Fibroblast of skin of left quadriceps (primary cell): Measurements from ENCODE around the gene MIER2.

ENCODE experiments used
- DNase-seq, 2 experiments: peaks; one replicate each; pipeline ENCODE4 v3.0.0-alpha.2; 2013; ENCODE audit warnings: low read depth in 2 of 2

Gene MIER2

DNA sequence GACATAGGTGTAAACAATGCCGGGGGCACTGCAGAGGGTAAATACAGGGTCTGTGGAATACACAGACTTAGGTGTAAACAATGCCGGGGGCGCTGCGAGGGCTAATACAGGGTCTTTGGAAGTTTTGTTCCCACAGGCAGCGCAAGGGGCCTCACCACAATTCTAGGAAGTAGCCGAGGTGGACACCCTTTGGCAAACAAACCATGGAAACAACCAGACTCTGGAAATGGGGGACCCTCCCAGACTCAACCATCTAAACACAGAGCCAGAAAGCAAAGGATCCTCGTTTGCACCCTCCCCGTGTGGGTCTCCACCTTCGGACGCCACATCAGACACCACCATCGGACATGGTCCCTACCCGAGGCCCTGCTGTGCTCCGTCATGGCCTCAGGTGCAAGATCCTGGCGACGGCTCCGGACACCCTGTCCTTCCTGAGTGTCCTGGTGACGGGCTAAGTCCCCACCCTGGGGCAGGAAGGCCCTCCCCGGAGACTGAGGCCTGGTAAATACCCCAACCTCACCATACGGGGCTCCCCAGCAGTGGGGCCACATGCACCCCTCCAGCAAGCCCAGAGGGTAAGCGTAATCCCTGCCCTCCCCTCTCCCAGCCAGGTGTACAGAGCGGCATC, 36.7 kb downstream of the MIER2 start:
- no peak for DNase-seq

DNA sequence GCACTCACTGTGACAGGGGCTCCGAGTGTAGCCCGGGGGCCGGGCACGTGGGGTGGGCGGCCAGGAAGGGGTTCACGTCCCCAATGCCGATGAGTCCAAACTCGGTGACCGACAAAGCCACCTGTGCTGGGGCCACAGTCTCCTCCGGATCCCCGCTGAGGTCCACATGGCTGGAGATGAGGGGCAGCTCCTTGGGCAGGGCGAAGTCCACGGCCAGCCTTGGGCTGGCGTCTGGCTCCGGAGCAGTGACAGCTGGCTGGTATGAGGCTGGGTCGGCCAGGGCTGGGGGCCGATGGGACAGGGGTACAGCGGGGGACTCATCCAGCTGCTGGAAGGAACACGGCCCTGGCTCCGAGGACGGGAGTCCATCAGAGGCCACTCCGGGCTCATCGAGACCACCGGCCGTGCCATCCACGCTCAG, 37.5 kb downstream of the MIER2 start:
- no peak for DNase-seq

DNA sequence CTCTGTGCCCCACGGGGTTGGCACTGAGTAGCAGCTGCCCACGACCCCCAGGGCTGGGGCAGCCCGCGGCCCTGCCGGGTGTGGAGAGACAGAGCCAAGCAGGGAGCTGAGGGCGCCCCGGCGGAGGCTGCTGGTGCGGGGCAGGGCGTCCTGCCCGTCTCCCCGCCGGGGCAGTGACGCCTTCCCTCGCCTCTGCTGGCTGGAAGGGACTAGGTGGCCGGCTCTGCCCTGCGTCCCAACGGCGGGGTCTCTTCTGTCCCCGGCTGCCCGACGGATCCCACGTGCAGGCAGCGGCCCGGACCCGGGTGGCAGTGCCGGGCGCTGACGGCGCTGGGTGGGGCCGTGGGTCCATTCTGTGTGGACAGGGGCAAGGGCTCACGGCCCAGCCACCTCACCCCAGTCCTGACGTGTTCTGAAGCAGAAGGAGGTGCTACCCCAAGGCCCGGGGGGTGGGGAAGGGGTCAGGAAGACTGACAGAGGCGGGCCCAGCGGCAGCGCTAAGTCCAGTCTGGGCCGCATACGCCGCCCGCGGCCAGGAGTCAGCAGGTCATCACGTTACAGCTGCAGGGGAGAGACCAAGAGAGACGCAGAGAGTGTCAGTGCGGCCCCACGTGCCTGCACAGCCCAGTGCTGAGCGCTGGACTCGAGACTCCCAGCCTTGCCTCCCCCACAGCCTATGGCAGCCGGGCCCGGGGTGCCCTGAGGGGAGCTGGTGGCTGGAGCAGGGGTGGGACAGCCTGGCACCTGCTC, 38.3 kb downstream of the MIER2 start:
- no peak for DNase-seq

DNA sequence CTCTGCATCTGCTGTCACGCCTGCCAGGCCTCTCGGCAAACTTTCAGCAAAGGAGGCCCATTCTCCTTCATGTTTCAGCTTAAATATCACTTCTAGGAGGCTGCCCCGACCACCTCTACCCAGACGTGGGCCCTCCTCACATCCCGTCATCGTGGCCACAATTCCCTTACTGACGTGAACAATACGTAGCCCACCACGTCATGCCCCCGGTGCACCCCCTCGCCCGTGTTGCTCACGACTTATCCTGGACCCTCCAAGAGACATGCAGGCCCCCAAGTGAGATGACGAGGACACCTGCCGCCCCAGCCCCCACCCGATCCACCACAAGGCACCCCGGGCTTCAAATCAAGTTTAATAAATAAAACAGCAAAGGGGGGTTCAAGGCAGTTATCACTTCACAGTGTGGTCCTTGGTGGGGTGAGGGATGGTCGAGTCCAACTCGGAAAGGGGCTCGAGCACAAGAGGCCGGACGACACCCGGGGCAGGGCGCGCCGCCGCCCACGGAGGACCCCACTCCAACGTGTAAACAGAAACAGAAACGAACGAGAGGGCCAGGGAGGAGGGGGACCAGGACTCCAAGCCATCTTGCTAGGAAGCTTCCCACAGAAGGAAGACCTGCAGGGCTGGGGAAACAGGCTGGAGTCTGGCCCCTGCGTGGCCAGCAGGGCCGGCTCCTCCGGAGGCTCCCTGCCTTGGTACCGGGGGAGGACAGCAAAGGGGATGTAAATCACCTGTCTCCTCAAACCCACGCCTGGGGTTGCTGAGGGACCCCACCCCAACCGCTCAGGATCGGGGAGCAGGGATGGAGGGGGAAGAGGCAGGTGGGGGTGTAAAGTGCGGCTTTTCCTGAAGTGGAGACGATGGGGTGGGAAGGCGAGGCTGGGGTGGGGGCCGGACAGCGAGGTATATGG, 39.1 kb downstream of the MIER2 start:
- DNase-seq = no peak

DNA sequence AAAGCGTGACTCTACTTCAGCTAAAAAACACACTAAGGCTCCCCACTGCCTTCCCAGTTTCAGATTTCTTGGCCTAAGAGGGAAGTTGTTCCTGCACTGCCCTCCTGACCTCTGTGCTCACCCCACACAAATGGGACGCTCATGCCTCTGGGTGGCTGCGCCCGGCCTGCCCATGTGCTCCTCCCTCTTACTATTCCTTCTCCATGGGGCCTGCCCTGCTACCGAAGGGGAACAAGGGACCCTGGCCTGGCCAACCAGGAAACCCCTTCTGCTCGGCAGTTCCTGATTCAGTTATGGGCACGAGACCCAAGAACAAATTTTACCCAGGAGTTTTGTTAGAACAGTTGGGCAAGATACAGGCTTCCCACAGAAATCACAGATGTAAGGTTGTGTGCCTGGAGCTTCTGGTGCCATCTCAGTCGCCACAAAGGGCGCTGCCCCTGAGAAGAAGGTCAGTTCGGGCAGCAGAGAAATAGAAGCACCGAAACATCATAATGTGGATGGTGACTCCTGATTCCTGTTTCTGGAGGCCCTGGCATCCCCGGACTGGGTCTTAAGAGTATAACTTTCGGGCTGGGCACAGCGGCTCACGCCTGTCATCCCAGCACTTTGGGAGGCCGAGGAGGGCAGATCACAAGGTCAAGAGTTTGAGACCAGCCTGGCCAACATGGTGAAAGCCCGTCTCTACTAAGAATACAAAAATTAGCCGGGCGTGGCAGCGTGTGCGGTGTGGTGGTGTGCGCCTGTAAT, 47.9 kb downstream of the MIER2 start:
- no peak for DNase-seq

DNA sequence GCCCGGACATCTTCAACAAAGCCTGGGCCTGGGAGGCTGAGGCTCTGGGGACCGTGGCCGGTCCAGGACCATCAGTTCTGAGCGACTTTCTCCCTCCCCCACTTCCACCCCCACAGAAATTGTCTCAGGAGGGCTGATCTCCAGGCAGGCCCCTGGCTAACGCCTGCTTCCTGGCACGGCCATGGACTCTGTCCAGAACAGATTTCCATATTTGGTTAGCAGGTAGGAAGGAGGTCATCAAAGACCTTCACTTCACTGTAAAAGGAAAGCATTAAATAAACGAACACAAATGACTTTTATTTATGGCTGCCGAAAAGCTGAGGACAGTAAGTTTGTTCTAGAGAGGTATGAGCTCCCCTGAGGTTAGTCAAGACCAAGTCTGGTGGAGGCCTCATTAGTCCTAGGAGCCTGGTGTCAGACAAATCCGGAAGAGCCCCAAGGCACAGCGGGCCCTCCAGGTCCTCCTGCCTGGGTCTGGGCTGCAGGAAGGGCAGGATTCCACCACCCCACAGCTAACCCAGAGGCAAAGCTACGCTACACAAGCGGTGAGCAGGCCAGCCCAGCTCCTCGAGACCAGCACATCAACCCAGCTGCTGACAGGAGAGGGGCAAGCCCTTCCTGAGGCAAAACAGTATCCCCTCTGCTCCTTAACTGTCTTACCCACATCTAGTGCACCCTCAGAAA, 48.8 kb downstream of the MIER2 start:
- DNase-seq = no peak

DNA sequence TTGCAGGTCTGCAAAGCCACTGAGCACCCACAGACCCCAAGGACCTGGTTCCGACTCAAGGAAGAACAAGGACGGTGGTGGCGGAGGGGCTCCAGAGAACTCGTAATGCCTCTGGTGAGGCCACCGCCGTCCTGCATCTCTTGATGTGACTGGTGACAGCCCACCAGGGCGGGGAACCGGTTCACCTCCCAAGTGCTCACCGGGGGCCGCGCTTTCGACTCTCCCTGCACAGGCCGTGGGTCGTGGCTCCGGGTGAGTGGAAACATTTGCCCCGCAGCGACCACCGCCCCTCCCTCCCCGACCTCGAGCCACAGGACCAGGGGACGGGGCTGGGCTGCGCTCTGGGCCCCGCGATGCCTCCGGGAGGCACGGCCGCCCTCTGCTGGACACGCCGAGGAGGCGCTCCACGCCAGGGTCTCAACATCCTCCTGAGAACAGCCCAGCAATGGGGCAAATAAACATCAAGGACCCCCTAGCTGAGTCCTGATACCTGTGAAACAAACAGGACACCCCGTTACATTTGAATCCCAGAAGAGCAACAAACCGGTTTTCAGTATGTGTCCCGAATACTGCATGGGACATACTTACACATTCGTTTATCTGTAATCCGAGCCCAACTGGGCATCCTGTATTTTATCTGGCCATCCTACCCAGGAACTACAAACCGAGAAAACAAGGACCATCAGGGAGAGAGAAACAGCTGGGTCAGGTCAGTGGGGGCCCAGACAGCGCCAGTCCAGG, 49.5 kb downstream of the MIER2 start:
- DNase-seq = no peak

DNA sequence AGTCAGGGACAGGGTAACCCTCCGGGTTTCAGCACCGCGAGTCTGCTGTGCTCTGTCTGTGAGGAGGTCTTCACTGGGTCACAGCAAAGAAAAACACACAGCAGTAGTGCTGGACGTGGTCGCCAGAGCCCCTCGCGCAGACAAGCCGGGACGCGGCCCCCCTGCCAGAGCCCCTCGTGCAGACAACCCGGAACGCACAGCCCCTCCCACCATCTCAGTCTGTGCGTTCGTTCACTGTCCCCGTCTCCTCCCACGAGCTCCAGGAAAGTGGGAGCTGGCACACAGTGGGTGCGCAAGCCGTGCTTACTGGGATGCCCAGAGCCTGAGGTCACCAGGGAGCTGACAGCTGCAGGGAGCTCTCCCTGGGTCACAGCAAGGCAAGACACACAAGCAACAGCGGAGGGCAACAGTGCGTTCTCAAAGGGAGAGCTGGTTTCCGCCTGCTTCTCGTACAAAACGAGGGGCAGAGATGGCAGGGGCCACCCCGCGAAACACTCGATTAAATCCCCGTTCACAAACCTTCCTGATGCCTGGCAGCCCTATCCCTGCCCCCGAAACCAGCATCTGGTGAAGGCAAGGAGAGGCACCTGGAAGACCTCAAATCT, 50.2 kb downstream of the MIER2 start:
- DNase-seq = no peak

DNA sequence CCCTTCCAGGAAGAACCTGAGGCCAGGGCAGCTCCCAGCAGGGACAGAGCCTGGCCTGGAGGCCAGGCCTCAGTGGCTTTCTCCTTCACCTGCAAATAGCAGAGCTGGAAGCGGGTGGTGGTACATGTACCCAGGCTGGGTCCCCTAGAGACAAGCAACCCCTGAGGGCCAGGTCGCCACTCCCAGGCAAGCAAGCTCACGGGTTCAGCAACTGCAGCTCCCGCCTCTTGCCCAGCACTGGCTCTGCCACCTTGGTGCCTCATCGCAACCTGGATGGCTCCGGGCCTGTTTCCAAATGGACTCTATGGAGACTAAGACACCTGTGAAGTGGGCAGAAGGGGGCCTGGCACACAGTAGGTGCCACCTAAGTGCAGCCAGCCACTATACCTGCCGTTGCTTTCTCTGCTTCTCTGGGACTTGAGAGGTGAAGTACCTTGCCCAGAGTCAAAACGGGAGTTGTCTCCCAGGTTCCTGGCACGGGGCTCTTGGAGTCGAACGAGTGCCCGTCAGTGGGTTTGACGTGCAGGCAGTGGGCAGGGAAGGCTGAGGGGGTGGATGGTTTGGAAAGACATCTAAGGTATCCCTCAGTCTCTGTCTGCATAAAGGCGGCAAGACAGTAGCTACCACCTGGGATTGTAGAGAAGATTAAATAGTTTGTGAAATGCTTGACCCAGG, 51.0 kb downstream of the MIER2 start:
- DNase-seq = no peak

DNA sequence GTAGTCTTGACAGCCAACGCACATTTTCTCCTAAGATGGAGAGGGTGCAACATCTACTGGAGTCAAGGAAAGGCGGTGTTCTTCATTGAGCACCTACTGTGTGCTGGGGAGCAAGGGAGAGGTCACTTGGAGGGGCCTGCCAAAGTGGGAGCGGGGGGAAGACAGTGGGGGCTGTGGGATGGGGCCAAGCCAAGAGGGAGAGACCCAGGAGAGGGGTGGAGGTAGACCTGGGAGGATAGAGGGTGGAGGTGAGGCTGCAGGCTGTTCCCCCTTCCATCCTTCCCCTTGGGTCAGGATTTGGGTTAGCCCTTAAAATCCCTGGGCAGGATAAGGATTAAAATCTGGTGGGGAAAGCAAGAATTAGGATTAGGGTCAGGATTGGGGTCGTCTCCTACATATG, 51.6 kb downstream of the MIER2 start:
- DNase-seq = no peak

DNA sequence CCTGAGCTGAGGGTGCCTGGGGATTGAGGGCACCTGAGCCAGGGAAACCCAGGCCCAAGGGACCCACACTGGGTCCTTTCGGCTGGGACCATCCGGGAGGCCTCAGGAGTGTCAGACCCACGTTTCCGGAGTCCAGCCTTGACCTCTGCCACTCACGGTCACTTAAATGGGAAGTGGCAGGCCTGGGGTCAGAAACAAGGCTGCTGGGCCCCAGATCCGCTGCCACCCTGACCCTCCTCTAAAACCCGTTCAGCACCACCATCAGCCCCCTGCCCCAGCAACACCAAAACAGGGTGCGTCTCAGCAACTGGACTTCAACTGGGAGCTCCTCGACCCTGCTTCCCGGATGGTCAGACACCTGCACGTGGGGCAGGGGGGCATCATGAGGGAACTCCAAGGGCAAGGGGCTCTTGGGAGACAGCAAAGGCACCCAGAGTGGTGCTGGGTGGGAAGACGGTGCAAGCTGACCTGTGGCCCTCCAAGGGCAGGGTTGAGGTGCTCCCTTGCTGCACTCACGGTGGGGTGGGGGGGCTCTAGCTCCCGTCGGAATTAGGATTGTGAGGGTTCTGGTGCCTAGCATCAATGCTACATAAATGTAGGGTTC, 52.2 kb downstream of the MIER2 start:
- DNase-seq = no peak

DNA sequence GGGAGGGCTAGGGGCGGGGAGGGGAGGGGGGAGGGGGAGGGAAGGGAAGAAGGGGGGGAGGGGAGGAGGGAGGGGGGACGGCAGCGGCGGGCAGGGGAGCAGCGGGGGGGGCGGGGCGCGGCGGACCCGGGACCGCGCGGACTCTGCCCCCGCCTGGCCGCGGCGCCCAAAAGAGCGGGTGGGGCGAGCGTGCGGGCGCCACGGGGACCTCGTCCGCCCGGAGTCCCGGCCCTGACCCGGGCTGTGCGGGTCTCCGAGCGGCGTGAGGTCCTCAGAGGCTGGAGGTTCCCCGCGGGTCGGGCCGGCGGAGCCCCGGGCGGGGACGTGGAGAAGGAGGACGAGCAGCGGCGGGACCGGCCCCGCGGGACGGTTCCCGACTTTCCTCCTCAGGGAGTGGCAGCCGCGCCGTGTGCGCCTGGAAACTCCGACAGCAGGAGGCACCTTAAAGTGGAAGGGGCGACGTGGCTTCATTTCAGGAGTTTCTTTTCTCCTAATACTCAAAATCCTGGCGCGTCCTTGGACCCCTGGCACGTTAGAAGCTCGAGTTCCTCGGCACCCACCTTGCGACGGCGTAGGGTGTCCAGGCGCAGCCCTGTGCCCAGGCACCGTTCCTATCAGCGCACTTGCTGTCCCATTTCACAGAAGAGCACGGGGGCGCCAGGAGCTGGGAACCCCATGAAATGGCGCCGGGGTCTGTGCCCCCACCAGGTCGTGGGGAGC, 52.9 kb downstream of the MIER2 start:
- no peak for DNase-seq

DNA sequence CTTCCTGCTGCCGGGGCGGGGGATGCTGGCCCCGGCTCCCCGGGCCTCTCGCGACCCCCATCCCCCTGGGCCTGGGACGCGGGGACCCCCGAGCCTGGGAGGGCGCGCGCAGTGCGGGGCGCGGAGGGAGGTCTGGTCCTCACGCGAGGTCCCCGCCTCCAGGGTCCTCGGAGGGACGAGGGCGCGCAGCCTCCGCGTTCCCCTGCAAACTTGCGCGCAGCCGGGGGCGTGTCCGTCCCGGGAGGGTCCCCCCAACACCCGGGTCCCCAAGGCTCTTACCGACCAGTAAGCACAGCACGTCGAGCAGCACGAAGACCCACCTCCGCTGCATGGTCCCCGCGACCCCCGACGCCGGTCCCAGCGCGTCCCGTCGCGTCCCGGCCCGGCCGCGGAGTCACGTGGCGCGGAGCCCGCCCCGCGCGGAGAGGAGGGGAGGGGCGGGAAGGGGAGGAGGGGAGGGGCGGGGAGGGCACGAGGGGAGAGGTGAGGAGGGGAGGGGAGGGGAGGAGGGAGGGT, 53.5 kb downstream of the MIER2 start, which contains the start of gene PLPP2:
Gene PLPP2, minus strand, starts transcription at position 398 of the 516 bp plus-strand sequence. Its CDS starts 67 bp downstream, at position 331.
- DNase-seq = no peak

DNA sequence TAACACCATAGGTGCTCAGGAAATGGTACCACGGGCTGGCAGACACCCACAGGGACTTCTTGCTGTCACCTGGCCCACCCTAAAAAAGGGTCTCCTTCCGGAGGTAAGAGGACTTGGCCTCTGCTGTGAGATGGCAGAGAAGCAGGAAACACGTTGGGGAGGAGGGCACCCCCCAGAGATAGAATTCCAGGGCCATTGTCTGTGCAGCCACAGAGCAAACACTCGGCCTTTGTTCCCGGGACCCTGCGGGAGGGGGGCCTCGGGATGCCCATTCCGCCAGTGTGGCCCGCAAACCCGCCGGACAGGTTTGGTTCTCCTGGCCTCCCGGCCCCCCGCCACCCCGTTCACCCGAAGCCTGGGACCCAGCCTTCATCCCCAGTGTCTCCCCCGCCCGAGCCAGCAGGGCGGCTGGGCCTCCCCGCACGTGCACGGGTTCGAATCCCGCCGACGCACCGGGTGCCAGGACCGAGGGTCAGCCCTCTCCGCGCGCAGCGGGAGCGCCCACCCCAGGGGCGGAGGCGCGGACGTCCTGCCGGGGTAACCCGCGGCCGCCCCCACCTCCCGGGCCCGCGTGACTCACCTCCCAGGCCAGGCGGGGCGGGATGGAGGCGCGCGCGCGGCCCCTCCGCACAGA, 54.1 kb downstream of the MIER2 start:
- no peak for DNase-seq

DNA sequence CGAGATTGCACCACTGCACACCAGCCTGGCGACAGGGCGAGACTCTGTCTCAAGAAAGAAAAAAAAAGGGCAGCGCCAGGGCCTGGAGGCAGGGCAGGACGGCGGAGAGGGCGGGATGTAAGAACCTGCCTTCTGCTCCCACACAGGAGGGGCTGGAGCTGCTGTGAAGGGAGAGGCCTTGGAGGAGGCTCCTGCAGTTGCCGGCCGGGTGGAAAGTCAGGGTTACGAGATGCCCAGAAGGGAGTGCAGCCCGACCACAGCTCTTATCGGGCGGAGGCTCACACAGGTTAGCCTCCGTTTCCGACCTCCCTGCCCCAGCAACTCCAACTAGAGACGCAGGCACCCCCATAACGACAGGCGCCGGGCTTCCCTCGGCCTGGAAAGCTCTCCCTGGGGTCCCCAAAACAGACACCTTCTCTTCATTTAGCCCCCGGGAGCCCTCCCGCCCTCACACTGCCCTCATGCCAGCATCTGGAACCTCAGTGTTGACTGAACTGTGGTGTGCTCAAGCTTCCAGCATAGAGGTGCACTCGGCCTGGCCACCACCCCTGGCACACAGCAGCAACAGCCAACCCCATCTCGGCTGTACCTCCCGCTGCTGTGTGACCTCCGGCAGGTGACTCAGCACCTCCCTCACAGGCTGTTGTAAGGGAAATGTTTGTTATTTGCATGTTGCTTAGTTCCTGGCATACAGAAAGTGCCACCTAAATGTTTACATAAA, 54.8 kb downstream of the MIER2 start:
- DNase-seq = no peak

DNA sequence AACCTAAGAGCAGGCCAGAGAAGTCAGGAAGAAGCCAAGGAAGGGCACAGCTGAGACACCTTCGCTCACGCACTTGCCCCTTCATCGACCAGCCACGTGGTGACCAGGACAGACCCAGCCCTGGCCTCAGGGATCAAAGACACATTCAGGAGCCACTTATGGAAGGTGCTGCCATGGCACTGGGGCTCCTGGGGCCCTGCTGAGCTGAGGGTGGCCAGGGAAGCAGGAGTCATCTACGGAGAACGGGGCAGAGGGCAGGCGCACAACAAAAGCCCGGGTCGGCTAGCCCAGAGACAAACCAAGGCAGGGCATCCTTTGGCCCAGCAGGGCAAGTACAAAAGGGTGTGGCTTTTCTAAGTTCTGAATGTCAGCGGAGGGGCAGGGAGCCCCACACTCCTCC, 55.7 kb downstream of the MIER2 start:
- no peak for DNase-seq

DNA sequence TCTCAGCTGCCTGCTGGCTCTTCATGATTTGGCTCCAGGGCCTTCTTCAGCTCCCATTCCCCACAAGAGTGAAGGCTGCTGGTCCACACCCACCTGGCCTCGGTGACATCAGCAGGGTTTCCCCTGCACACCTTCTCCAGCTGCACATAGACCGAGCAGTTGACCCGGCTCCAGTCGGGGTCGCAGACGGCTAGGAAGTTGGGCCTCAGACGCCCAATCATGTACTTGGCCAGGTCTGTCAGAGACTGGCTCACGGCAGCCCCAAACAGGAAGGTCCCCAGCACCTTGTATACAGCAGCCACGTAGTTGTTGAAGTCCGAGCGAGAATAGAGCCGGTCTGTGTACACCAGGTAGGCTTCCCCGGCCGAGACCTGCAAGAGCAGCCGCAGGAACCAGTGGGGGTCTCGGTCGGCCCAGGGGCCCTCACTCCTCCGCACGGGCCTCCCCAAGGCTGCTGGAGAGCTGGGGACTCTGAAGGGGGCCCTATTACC, 57.2 kb downstream of the MIER2 start:
- no peak for DNase-seq
